GM18870 (cell line): Measurements from ENCODE around the gene CCL24.
"Not testable (repeated sequence)": the region's sequence is repeated elsewhere in the genome, so short reads cannot be mapped to it uniquely, and the experiment has no call there.

Source experiments
- ATAC-seq: cut with Tn5 transposase; IDR thresholded peaks from one replicate; pipeline ENCODE4 v1.9.1; 2021; ENCODE audit warnings: moderate library complexity; ENCODE audit not compliant: unreplicated experiment

The CCL24 gene

DNA sequence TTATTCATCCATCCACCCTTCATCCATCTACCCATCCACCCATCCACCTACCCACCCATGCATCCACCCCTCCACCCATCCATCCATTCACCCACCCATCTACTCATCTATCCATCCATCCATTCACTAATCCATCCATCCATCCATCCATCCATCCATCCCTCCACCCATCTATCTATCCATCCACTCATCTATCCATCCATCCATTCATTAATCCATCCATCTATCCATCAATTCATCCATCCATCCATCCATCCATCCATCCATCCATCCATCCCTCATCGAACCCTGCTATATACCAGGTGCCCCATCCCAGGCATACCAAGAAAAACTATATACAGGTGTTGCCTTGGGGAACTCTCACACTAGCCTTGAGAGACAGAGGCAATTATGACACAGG, 7.1 kb upstream of the CCL24 start:
- ATAC-seq: no peak

DNA sequence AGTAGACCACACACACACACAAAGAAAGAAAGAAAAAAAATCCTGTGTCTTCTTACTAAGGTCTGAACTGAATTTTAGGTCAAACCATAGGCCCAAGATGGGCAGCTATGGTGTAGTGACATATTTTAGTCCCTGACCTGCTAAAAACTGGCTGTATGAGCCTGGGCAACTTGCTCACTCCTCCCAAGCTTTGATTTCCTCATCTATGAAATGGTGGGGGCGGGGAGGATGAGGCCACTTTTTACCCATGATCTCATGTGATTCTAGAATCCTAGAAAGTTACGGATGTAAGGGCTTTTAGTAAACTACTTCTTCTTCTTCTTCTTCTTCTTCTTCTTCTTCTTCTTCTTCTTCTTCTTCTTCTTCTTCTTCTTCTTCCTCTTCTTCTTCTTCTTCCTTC, 6.1 kb upstream of the CCL24 start:
- ATAC-seq: no peak

DNA sequence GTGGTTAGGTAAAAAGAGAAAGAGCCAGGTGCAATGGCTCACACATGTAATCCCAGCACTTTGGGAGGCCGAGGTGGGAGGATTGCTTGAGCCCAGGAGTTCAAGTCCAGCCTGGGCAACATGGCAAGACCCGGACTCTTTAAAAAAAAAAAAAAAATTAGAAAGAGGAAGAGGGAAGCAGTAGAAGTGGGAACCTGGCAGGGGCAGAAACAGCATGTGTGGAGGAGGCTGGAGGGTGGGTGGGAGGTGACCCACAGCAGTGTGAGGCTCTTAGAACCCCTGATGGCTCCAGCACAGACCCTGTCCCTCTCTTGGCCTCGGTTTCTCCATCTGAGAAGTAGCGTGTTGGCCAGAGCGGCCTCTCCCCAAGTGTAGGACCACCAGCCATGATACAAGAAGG, 4.9 kb upstream of the CCL24 start:
- ATAC-seq: no peak

DNA sequence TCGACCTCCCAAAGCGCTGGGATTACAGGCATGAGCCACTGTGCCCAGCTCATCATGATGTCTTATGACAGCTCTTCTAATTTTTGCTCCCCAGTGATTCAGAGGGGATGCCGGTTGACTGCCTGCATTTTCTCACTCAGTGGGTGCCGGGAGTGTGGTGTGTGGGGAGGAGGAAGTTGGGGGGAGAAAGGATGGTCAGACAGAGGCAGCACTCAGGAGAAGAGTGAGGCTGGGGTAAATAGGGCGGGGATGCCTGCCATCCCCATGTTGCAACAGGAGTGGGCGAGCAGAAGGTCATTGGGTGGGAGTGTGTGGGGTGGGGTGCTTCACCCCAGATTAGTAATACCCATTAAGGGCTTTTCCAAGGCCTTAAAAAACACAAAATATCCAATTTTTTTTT, 3.5 kb upstream of the CCL24 start:
- no peak for ATAC-seq

DNA sequence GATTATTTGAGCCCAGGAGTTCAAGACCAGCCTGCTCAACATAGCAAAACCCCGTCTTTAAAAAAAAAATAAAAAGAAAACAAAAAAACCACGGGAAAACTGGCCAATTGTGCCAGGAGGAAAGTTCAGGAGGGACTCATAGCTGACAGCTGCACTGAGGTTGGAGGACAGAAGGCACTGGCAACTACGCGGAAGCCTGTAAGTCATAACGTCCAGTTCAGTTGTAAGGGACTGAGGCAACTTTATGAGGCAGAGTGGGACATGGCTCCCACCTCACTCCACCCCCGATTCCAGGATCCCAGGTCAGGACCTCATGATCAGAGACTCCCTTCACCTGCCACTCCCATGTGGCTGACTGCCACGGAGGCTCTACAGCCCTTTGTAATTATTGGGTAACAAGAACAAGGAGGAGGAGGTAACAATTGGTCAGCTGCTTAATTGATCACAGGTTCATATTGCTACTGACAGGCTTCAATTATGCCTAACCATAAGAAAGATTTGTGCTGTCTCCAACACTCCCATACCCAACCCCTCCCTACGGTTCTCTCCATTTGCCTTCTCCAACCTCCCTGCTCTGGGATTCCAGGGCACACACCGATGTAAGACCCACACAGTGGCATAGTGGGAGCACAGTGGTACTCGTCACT, 1.9 kb upstream of the CCL24 start:
- ATAC-seq: no peak

DNA sequence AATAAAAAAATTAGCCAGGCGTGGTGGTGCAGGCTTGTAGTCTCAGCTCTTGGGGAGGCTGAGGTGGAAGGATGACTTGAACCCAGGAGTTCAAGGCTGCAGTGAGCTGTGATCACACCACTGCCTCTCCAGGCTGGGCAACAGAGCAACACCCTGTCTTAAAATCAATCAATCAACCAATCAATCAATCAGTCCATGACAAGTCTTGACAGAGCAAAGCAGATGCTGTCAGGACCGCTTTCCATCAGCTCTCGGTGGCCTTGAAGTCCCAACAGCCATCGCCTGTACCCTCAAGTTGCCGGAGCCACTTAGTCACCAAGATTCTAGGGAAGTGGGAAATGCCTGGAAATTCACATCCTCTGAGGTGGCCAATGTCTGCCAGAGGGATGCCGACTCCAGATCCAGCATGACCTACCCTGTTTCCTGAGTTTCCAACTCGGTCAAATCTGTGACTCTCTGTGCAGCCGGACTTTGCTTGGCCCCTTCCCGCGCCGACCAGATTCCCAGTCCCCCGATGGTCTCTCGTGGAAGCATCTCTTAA, 871 bp upstream of the CCL24 start:
- no peak for ATAC-seq

DNA sequence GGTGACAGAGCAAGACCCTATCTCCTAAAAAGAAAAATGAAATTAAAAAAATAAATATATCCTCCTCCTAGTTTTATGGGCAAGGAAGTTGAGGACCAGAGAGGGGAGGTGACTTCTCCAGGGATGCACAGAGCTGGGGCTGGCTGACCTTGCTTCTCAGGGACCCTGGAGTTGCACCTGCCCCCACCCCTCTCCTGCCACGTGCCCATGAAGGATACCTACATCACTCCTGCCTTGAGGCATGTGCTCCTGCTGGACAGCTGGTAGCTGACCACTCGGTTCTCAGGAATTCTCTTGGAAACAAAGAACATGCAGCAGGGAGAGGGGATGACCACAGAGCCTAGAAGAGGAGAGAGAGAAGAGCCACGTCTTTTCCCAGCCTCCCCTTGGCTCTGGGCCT, 522 bp downstream of the CCL24 start:
- no peak for ATAC-seq

DNA sequence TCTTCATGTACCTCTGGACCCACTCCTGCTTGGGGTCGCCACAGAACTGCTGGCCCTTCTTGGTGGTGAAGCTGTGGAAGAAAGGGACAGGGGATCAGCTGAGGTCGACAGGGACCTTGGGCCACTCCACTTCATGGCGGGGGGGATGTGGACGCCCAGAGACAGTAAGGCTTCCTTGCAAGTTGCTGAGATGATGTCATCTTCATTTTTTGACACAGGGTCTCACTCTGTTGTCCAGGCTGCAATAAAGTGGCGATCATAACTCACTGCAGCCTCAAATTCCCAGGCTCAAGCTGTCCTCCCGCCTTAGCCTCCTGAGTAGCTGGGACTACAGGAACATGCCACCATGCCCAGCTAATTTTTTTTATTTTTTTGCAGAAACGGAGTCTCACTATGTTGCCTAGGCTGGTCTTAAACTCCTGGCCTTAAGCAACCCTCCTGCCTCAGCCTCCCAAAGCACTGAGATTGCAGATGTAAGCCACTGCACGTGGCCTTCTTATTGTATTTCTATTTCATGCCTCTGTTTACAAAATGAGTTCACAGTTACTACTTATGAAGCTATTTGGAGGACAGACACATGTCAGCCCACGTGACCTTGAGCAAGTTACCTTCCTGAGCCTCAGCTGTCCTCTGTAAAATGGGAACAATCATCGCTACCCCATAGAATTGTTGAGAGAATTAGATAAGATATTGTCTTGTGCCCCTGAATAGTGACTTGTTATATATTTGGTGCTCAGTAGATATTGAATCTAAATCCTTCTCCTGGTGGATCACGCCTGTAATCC, 1.5 kb downstream of the CCL24 start:
- no peak for ATAC-seq

DNA sequence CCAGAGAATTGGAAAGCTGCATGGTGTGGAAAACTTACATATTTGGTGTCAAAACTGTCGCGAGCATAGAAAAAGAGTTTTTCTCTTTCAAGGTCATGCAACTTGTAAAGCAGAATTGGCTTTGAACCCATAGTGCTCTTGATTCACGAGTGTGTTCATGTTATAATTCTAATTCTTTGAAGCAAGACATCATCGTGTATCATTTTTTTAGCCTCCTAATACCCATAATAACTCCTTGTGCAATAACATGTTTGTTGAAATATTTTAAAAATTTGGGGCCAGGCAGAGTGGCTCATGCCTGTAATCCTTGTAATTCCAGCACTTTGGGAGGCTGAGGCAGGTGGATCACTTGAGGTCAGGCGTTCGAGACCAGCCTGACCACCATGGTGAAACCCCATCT, 4.2 kb downstream of the CCL24 start:
- no peak for ATAC-seq

DNA sequence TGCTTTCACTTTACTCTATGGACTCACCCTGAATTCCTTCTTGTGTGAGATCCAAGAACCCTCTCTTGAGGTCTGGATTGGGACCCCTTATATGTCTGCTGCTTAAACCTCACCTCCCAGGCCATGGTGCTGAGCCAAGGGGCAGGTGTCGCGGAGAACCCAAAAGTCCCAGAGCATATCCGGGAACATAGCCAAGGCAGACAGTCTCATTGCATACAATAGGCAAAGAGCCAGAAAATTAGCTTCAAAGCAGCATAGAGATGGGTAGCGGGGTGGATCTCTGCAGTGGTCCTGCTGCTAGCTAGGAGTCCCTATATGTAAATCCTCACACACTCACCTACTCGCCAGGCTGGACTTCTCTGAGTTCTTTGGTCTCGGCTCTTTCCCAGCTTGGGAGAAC, 5.5 kb downstream of the CCL24 start:
- ATAC-seq: no peak

DNA sequence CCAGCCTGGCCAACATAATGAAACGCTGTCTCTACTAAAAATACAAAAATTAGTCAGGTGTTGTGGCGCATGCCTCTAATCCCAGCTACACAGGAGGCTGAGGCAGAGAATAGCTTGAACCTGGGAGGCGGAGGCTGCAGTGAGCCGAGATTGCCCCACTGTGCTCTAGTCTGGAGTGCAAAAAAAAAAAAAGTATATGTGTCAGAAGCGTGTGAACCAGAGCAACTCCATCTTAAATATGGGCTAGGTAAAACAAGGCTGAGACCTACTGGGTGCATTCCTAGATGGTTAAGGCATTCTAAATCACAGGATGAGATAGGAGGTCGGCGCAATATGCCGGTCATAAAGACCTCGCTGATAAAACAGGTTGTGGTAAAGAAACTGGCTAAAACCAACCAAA, 6.2 kb downstream of the CCL24 start:
- no peak for ATAC-seq

DNA sequence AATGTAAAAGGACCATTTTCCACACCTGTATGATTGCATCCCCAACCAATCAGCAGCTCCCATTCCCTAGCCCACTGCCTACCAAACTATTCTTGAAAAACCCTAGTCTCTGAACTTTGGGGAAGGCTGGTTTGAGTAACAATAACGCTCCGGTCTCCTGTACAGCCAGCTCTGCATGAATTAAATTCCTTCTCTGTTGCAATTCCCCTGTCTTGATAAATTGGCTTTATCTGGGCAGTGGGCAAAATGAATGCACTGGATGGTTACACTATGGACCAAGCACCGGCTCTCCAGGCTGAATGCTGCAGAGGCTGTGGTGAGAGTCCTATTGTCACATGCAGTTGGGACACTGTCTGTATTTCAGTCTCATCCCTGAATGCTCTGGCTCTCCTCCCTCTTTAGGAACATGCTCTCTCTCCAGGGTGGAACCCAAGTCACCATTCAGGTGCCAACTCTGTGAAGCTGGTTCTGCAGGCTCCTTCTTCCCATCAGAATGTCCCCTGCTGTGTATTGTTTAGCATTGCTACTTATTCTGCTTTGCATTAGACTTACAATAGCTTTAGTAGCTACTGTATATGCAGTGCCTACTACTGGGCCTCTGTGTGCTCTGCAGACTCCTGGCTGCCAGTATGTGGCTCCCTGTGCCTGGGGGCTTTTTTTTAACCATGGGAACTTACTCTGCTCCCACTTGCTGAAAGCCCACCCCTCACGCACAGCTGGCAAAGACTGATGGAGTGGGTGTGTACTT, 6.9 kb downstream of the CCL24 start:
- ATAC-seq: no peak

DNA sequence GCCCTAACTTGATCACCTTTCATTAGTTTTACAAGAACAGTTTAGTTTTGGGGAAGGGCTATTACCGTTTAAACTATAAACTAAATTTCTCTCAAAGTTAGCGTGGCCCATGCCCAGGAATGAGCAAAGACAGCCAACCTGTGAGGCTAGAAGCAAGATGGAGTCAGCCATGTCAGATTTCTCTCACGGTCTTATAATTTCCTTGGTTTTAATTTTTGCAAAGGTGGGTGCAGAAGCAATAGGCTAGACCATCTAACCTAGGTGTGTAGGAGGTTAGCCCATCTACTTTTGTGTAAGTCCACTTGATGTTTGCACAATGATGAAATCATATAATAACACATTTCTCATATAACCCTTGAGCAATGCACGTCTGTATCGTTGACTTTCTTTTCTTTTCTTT, 8.9 kb downstream of the CCL24 start:
- ATAC-seq: no peak

DNA sequence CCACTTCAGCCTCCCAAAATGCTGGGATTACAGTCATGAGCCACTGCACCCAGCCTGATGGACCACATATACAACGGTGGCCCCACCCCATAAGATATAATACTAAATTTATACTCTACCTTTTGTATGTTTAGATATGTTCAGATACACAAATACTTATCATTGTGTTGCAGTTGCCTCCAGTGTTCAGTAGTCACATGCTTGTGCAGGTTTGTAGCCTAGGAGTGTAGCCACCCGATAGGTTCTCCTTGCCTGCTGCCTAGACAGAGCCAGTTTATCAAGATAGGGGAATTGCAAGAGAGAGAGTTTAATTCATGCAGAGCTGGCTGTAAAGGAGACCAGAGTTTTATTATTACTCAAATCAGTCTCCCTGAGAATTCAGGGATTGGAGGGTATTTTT, 9.6 kb downstream of the CCL24 start:
- ATAC-seq: no peak

DNA sequence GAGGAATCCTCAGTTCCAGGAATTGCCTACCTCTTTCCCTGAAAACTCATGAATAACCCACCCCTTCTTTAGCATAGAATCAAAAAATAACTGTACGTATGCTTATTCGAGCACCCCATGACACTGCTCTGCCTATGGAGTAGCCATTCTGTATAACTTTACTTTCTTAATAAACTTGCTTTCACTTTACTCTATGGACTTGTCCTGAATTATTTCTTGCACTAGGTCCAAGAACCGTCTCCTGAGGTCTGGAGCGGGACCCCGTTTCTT, 11.1 kb downstream of the CCL24 start:
- no peak for ATAC-seq

DNA sequence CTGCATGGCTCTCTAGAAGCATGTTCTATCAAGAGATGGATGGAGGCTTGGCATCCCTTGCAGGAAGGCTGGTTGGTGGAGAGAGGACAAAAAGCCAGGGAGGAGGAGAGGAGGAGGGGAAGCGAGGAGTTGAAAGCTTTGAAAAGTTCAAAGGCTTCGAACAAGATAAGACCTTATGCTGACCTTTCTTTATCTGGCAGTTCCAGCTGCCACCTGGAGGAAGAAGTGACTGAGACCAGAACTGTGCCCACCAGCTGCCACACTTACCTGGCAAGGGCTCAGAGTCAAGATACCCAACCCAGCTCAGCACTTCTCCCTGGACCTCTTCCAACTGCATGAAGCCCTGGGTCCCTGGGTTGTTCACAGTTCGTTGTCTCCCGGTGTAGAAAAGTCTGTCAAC, 14.8 kb downstream of the CCL24 start:
- no peak for ATAC-seq

DNA sequence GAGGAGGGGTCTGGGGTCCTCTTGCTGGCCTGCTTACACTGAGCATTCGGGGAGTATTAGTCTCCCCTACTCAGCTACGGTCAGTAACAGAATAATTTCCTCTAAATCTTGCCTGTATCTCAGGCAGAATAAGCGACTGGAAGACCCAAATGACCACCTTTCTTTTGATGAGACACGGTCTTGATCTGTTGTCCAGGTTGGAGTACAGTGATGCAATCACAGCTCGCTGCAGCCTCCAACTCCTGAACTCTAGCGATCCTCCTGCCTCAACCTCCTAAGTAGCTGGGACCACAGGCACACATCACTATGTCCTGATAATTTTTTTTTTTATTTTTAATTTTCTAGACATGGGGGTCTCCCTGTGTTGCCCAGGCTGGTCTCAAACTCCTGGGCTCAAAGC, 17.2 kb downstream of the CCL24 start:
- ATAC-seq: no peak

DNA sequence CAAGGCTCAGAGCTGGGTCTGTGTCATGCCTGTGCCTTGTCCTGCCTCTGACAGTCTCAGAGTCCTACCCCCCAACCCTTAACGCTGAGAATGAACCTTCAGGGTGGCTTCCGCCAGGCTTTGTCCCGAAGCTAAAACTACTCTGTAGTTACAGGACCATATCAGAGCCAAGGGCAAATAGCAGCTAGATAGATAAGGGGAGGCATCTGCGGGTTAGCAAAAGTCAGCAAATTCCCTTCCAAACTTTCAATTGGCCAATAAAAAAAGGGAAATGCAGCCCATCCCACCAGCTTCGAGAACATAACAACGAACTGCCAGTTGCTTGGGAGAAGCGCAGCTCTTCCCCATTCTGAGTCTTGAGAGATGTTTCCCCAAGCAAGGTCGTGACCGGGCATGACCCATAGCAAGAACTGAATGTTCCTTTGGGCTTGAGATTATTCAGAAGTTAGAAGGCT, 17.7 kb downstream of the CCL24 start:
- no peak for ATAC-seq

DNA sequence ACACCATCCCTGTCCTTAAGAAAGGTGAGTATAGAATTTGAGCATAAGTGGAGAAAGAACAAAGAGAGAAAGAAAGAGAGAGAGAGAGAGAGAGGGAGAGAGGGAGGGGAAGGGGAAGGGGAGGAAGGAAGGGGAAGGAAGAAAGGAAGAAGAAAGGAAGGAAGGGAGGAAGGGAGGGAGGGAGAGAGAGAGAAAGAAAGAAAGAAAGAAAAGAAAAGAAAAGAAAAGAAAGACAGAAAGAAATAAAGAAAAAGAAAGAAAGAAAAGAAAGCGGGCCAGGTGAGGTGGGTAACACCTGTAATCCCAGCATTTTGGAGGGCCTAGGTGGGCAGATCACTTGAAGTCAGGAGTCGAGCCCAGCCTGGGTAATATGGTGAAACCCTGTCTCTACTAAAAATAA, 19.9 kb downstream of the CCL24 start:
- ATAC-seq: no peak

DNA sequence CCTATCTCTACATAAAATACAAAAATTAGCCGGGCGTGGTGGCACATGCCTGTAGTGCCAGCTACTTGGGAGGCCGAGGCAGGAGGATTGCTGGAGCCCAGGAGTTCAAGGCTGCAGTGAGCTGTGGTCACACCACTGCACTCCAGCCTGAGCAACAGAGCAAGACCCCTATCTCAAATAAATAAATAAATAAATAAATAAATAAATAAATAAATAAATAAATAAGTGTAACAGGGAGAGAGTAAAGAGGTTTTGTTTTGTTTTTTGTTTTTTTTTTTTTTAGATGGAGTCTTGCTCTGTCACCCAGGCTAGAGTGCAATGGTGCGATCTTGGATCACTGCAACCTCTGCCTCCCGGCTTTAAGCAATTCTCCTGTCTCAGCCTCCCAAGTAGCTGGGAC, 21.0 kb downstream of the CCL24 start:
- ATAC-seq: not testable (repeated sequence)

DNA sequence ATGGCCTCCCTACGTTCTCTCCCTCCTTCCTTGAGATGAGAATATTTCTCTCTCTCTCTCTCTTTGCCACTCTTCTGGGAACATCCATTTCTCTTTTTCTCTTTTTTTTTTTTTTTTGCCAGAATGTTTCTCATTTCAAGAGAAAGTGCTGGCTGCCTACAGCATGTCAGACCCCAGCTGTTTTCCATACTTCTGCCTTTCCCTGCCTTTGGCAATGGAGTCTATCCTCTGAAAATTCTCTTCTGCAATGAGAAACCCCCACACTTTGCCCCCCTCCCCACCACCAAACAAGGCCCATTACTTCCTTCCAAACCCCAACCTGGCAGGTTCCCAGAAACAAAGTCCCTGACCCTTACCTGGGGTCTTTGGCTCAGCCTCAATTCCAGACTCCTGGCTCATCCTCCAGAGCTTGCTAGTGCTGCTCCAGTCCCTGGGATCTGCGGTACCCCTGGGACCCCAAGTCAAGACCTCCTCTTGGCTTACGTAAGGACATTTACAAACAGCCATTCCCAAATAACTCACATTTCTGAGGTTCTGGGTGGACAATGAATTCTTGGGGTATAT, 24.2 kb downstream of the CCL24 start:
- ATAC-seq: no peak
